Inferior parietal cortex (tissue), 1 donor: ENCODE results near the gene L2HGDH.

Source experiments
- DNase-seq: peaks from one replicate; pipeline ENCODE4 v3.0.0-alpha.2; 2016; ENCODE audit errors: extremely low spot score

L2HGDH gene

DNA sequence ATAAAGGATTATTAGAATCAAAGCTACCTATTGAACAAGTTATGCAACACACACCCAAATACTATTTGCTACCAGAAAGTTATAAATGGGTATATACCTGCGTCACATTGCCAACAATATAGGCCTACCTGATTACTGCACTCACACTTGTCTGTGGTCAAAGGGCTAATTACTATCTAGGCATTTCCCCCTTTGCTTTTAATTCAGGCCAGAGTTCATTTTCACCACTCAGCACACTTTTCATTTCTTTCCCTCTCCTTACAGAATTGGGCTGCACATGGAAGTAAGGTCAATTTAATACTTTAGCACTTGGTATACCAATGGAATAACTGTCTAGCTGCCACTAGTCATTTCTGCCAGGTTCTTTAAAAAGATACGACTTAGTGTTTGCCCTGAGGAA, 82.3 kb downstream of the L2HGDH start:
- no peak for DNase-seq

- no peak for DNase-seq
These were observed 83.7 kb downstream of the L2HGDH start for GRCh38 chr14:50228313-50228712.

DNA sequence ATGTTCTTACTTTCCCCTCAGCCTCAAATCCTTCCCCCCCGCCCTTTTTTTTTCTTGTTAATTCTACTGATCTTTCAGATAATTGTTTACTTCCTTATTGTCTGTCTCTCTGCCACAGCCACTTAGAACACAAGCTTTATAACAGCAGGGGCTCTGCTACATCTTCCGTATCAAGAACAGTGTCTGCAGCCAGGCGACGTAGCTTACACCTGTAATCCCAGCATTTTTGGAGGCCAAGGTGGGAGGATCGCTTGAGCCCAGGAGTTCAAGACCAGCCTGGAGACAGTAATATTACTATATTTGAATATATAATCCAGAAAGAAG, 86.1 kb downstream of the L2HGDH start:
- DNase-seq = no peak

DNA sequence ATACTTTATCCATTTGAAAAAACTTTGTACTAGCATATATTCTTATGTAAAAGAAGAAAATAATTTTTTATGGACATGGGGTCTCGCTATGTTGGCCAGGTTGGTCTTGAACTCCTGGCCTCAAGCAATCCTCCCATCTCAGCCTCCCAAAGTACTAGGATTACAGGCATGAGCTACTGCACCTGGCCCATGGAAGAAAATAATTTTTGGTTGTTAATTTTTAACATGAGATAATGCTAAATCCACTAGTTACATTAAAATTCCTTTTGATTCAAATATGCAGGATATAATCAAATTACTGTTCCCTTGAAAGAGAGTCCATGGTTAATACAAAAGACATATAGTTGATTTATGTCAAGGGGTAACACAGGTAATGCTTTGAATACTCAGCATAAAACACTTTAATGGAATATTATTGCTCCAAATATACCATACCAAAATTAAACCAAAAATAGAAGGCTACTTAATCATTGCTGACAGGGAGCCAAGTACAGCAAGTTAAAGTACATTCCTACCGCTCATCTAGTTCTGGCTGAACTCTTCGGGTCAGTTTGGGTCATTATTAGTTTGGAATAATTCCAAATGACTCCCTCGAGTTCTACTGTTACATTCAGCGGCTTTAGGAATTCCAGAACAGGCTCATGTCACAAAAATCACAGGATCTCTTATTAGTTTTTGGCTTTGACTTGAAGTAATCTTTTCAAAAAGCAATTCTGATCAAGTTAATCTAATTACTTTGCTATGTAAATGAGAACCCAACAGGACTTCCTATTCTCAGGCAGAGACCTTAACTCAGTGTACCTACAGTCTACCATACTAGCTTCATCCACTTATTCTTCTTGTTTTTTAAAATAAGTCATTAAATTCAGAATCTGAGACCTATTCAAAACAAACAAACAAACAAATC, 86.7 kb downstream of the L2HGDH start:
- no peak for DNase-seq

DNA sequence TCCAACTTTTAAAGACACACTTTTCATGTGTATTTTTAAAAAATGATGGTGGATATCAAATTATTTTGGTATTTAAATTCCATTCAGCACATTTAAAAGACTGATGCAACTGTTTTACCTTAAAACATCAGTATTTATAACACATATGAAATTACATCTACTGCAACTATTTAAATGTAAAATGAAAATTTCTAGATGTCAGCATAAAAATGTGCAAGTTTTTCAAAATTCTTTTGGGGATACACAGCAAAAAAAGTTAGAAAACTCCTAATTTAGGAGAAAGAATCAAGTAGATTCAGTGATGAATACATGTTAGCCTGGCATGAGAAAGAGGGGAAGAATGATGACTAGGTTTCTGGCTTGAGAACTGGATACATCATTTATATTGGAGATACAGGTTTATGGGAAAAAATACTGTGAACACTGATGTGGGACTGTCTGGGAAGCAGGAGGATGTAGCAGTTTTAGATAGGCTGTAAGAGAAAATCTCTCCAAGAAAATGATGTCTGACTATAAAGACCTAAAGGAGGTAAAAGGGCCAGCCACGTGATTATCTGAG, 89.9 kb downstream of the L2HGDH start:
- DNase-seq = no peak

DNA sequence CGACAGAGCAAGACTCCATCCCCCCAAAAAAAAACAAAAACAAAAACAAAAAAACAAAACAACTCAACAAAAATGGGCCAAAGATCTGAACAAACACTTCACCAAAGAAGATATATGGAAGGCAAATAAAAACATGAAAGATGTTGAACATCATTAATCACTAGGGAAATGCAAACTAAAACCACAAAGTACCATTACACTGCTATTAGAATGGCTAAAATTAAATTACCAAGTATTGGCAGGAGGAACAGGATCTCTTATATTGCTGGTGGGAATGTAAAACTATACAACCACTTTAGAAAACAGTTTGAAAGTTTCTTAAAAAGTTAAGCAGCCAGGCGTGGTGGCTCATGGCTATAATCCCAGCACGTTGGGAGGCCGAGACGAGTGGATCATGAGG, 93.5 kb downstream of the L2HGDH start:
- DNase-seq = no peak

GRCh38 chr14:50215416-50215815, 96.6 kb downstream of the L2HGDH start:
- DNase-seq = no peak

GRCh38 chr14:50213795-50214194, 98.2 kb downstream of the L2HGDH start:
- DNase-seq = no peak

GRCh38 chr14:50212726-50213125, 99.3 kb downstream of the L2HGDH start:
- no peak for DNase-seq

- no peak for DNase-seq
These were observed 102.0 kb downstream of the L2HGDH start for GRCh38 chr14:50210074-50210473.

DNA sequence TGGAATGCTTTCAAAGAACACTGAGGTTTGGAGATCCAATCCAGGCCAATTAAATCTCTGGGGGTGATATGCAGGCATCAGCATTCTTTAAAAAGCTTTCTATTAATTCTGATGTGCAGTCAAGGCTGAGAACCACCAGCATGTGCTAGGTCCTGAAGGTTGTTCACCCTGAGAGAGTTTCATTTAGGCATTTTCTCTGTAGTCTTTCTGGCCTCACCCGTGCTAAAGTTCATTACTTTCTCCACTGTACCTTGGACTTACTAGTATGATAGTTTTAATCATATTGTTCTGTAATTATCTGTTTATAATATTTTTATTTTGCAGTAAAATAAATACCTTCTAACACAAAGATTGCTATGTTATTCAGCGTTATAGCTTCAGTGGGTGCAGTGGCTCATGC, 113.5 kb downstream of the L2HGDH start:
- DNase-seq = no peak

GRCh38 chr14:50191499-50191898, 120.5 kb downstream of the L2HGDH start:
- DNase-seq = no peak
